ENCODE measurements around the gene FECH. TPM values are rescaled to one million over a fixed set of nuclear protein-coding genes. Genes with fewer than 3 reads are reported as not detected.
"Not testable (repeated sequence)": the region's sequence is repeated elsewhere in the genome, so short reads cannot be mapped to it uniquely, and the experiment has no call there.

The FECH gene
- total RNA-seq, 1 donor = 31.1 TPM

DNA sequence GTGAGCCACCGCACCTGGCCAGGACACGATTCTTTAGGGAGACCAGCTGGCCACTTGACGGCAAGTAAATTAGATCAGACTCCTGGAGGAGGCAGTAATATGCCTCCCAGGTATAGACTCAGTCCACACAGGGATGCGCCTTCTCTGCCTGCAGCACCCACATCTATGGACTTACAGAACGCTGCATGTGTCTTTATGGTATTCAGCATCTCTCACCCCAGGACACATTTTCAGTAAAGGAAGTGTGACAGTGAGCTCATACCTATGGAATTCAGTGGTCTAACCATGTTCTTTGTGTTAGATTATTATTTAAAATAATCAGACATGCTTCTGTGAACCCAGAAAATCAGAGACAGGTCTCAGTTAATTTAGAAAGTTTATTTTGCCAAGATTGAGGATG lies 41.0 kb upstream of the FECH start:
- no peak for DNase-seq (ENCODE audit: low read depth)
- H3K4me3 ChIP-seq (ENCODE audit: low read depth, low read length) = no peak overlapping the region
- TF ChIP-seq, protein P1, sequence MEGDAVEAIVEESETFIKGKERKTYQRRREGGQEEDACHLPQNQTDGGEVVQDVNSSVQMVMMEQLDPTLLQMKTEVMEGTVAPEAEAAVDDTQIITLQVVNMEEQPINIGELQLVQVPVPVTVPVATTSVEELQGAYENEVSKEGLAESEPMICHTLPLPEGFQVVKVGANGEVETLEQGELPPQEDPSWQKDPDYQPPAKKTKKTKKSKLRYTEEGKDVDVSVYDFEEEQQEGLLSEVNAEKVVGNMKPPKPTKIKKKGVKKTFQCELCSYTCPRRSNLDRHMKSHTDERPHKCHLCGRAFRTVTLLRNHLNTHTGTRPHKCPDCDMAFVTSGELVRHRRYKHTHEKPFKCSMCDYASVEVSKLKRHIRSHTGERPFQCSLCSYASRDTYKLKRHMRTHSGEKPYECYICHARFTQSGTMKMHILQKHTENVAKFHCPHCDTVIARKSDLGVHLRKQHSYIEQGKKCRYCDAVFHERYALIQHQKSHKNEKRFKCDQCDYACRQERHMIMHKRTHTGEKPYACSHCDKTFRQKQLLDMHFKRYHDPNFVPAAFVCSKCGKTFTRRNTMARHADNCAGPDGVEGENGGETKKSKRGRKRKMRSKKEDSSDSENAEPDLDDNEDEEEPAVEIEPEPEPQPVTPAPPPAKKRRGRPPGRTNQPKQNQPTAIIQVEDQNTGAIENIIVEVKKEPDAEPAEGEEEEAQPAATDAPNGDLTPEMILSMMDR (IDR thresholded peaks at IDR 0.05; ENCODE audit: insufficient read depth, low read depth, low read length) = no peak

DNA sequence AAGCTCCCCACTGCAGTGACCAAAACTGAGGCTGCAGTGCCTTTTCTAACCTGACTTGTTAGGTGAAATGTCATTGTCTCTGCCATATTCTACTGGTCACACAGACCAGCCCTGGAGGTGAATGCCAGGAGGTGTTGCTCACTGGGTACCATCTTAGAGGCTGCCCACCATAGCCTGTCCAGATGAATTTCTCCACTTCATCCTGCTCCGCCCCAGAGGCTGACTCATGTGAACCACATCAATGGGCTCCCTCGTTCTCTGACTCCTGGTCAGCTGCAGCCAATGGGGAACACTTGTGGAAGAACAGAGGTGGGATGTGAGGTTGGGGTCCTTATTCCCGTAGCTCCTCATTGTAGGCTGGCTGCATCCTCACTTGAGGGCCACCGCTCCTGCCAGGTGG lies 38.5 kb upstream of the FECH start:
- no peak for DNase-seq (ENCODE audit: low read depth)
- no peak overlapping the region for H3K4me3 ChIP-seq (ENCODE audit: low read depth, low read length)
- TF ChIP-seq, protein P1 (IDR thresholded peaks at IDR 0.05; ENCODE audit: insufficient read depth, low read depth, low read length) = no peak

DNA sequence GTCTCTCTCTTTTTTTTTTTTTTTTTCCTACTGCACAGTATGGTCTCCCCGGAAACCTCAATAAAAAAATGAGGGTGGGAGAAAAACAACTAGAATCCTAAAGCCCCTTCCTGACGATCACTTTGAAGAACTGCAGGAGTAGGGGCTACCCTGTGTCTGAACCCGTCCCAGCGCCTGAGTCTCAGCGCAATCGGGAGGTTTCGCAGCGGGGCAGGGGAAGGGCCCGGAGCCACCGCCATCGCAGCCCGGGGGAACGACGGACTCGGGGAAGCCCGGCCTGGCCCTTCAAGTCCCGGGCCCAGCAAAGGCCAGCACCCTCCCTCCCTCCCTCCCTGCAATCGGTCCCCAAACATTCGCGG lies 34.7 kb upstream of the FECH start:
- TF ChIP-seq, protein P1 (IDR thresholded peaks at IDR 0.05; ENCODE audit: insufficient read depth, low read depth, low read length) = no peak
- peak overlapping the region; percentile 99 for H3K4me3 ChIP-seq (ENCODE audit: low read depth, low read length)
- no peak for DNase-seq (ENCODE audit: low read depth)

DNA sequence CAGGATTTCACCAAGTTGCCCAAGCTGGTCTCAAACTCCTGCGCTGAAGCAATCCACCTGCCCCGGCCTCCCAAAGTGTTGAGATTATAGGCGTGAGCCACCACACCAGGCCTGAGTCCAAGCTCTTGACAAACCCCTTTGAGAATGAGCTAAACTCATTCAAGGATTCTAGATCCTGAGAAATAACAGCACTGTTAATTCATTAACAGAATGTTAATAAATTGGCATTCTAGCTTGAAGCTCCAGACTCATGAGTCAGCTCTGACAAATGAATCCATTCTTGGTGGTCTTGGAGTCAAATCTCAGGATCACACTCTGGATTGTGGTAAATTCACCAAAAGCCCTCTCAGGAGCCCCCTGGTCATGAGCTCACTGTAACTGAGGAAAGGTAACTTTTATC lies 33.4 kb upstream of the FECH start:
- TF ChIP-seq, protein P1 (IDR thresholded peaks at IDR 0.05; ENCODE audit: insufficient read depth, low read depth, low read length) = no peak
- no peak overlapping the region for H3K4me3 ChIP-seq (ENCODE audit: low read depth, low read length)
- DNase-seq (ENCODE audit: low read depth) = no peak

DNA sequence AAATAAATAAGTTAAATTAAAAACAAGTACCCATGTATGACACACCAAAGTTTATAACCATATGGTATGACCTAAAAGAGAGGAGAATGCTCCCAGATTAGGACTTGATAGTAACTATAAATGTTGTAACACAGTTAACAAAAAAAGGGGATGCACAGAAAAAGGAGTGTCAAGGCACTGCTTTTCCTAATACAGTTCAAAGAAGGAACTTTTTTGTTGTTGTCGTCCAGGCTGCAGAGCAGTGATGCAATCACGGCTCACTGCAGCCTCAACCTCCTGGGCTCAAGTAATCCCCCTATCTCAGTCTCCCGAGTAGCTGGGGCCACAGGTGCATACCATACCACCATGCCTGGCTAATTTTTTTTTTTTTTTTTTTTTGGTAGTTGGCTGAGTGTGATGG lies 32.4 kb upstream of the FECH start:
- TF ChIP-seq, protein P1 (IDR thresholded peaks at IDR 0.05; ENCODE audit: insufficient read depth, low read depth, low read length) = no peak
- H3K4me3 ChIP-seq (ENCODE audit: low read depth, low read length) = no peak overlapping the region
- DNase-seq (ENCODE audit: low read depth) = no peak

DNA sequence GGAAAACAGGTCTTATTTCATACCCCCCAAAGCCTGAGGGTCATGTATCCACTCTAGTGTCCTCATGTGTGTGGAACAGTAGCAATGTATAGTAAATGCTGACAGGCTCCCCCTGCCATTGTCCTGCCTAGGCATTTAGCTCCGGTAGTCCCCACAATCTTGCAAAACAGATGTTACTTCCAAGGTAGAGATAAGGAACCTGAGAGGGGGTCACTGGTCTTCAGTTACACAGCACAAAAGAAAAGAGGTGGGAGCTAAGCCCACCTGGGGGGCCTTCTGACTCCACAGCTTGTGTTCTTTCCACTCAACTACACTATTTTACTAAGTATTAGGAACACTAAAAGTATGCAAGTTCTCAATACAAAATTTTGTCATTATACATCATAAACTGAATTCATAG lies 17.4 kb upstream of the FECH start:
- TF ChIP-seq, protein P1 (IDR thresholded peaks at IDR 0.05; ENCODE audit: insufficient read depth, low read depth, low read length) = no peak
- DNase-seq (ENCODE audit: low read depth) = no peak
- H3K4me3 ChIP-seq (ENCODE audit: low read depth, low read length) = no peak overlapping the region

DNA sequence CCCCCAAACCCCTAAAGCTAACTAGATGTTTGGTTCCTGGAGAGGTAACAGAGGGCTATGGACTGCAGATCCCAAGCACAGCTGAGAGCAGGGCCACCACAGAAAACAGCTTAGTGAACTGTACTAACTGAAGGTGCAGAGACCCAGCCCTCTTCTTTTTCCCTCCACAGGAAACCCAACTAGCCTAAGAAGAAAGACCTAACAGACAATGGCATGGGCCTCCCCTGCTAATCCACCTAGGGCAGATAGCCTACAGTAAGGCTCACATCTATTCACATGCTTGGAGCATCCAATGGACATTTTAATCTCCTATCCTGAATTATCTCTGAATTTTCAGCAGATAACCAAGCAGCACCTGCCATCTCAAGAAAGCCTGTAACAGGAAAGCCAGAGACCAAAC lies 8.8 kb upstream of the FECH start:
- TF ChIP-seq, protein P1 (IDR thresholded peaks at IDR 0.05; ENCODE audit: insufficient read depth, low read depth, low read length) = no peak

DNA sequence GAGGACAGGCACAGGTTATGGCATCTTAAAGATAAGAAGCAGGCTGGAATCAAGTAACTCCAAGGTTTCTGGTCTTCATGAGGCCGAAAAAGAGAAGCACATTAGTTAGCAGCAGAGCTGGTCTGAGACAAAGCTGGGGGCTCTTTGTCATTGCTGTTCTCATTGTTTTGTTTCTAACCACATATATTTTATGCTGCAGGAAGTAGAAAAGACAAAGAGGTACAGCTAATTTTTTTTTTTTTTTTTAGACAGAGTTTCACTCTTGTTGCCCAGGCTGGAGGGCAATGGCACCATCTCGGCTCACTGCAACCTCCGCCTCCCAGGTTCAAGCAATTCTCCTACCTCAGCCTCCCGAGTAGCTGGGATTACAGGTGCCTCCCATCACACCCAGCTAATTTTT lies 6.2 kb upstream of the FECH start:
- not testable (repeated sequence) for DNase-seq (ENCODE audit: low read depth); H3K4me3 ChIP-seq (ENCODE audit: low read depth, low read length)

More for the DNA sequence above, 8.8 kb upstream of the FECH start:
- no peak for DNase-seq (ENCODE audit: low read depth)
- H3K4me3 ChIP-seq (ENCODE audit: low read depth, low read length) = no peak overlapping the region
